Measurements from ENCODE around the gene CCDC88A. TPM values are rescaled to one million over a fixed set of nuclear protein-coding genes. Genes with fewer than 3 reads are reported as not detected.

CCDC88A gene
- total and polyA plus RNA-seq, 8 donors = 6.2 to 95.1 (median 31.6) TPM

GRCh38 chr2:55327470-55328230 is 92.0 kb downstream of the CCDC88A start:
- H3K9me3 ChIP-seq = no peaks in the 10 kb centered on the region
- H3K4me3 ChIP-seq = no peak overlapping the region
- TF ChIP-seq POLR2A (IDR thresholded peaks at IDR 0.05) = no peak
- no peak for TF ChIP-seq CTCF (IDR thresholded peaks at IDR 0.05)
- no peak for TF ChIP-seq POLR2AphosphoS5 (IDR thresholded peaks at IDR 0.05)
- TF ChIP-seq EP300 (IDR thresholded peaks at IDR 0.05) = no peak
- H3K36me3 ChIP-seq = peaks cover 0 to 42% (median 27%) of the 10 kb centered on the region in 4 donors
- intact Hi-C loops (cut with DNase I; ENCODE audit: low total_unique reads) = no loop called here
- no peaks in the 10 kb centered on the region for H3K4me1 ChIP-seq
- DNase-seq = peak in 1 of 2 donors; percentile 2
- H3K27me3 ChIP-seq = no peaks in the 10 kb centered on the region
- H3K27ac ChIP-seq = no peak overlapping the region
- 49 to 78% (median 56%) methylated on average over 3 of the region's 3 CpGs for WGBS, 5 donors

- no peak overlapping the region for H3K4me3 ChIP-seq
- peaks cover 0 to 71% (median 64%) of the 10 kb centered on the region in 4 donors for H3K36me3 ChIP-seq
- DNase-seq = no peak
- H3K9me3 ChIP-seq = no peaks in the 10 kb centered on the region
- H3K27ac ChIP-seq = no peak overlapping the region
- intact Hi-C loops (cut with DNase I; ENCODE audit: low total_unique reads) = no loop called here
- TF ChIP-seq EP300 (IDR thresholded peaks at IDR 0.05) (no peak), POLR2A (IDR thresholded peaks at IDR 0.05) (no peak)
- no peaks in the 10 kb centered on the region for H3K27me3 ChIP-seq
- WGBS, 5 donors = 42 to 67% (median 56%) methylated on average over 1 of the region's 1 CpG
- no peaks in the 10 kb centered on the region for H3K4me1 ChIP-seq
These were observed 104.7 kb downstream of the CCDC88A start for GRCh38 chr2:55314985-55315384.

- 70 to 92% (median 89%) methylated on average over 1 of the region's 1 CpG for WGBS, 5 donors
- no peak for DNase-seq
- no peak for TF ChIP-seq CTCF (IDR thresholded peaks at IDR 0.05)
- TF ChIP-seq POLR2A (IDR thresholded peaks at IDR 0.05) = no peak
- no peak for TF ChIP-seq POLR2AphosphoS5 (IDR thresholded peaks at IDR 0.05)
- no peak for TF ChIP-seq EP300 (IDR thresholded peaks at IDR 0.05)
- H3K9me3 ChIP-seq = no peaks in the 10 kb centered on the region
- no peak overlapping the region for H3K27ac ChIP-seq
- no peak overlapping the region for H3K4me3 ChIP-seq
- H3K36me3 ChIP-seq = peaks cover 0 to 64% (median 52%) of the 10 kb centered on the region in 4 donors
- intact Hi-C loops (cut with DNase I; ENCODE audit: low total_unique reads) = no loop called here
- H3K27me3 ChIP-seq = no peaks in the 10 kb centered on the region
- H3K4me1 ChIP-seq = no peaks in the 10 kb centered on the region
These were observed 108.2 kb downstream of the CCDC88A start for GRCh38 chr2:55311444-55311870.

- Histone ChIP-seq H3K36me3 (peaks cover 0 to 44% (median 41%) of the 10 kb centered on the region in 4 donors), H3K27ac (no peak overlapping the region), H3K27me3 (no peaks in the 10 kb centered on the region), H3K4me1 (no peaks in the 10 kb centered on the region), H3K9me3 (no peaks in the 10 kb centered on the region), H3K4me3 (no peak overlapping the region)
- peak in 1 of 2 donors; percentile 15 for DNase-seq
- TF ChIP-seq POLR2AphosphoS5 (IDR thresholded peaks at IDR 0.05) = no peak
- TF ChIP-seq CTCF (IDR thresholded peaks at IDR 0.05) = no peak
- no peak for TF ChIP-seq POLR2A (IDR thresholded peaks at IDR 0.05)
- no peak for TF ChIP-seq EP300 (IDR thresholded peaks at IDR 0.05)
- WGBS, 5 donors = 69 to 78% (median 74%) methylated on average over 2 of the region's 2 CpGs
- intact Hi-C loops (cut with DNase I; ENCODE audit: low total_unique reads) = no loop called here
These were observed 110.2 kb downstream of the CCDC88A start for GRCh38 chr2:55309446-55309845.

- no peak for DNase-seq
- TF ChIP-seq EP300 (IDR thresholded peaks at IDR 0.05) = no peak
- TF ChIP-seq CTCF (IDR thresholded peaks at IDR 0.05) = no peak
- TF ChIP-seq POLR2A (IDR thresholded peaks at IDR 0.05) = no peak
- no peak for TF ChIP-seq POLR2AphosphoS5 (IDR thresholded peaks at IDR 0.05)
- Histone ChIP-seq H3K4me1 (no peaks in the 10 kb centered on the region), H3K36me3 (peaks cover 0 to 15% (median 6%) of the 10 kb centered on the region in 4 donors), H3K27me3 (no peaks in the 10 kb centered on the region), H3K9me3 (no peaks in the 10 kb centered on the region), H3K4me3 (no peak overlapping the region), H3K27ac (no peak overlapping the region)
- intact Hi-C loops (cut with DNase I; ENCODE audit: low total_unique reads) = no loop called here
- 82 to 88% (median 85%) methylated on average over 3 of the region's 3 CpGs for WGBS, 5 donors
These were observed 117.4 kb downstream of the CCDC88A start for GRCh38 chr2:55302241-55302640.
